GM10266 (cell line): Measurements from ENCODE around the gene PAM.

ENCODE experiments used
- DNase-seq: peaks from one replicate; pipeline ENCODE4 v3.0.0; 2012; ENCODE audit errors: extremely low spot score
- CTCF ChIP-seq: IDR thresholded peaks from 2 replicates; pipeline ENCODE4 v1.5.1; 2012; ENCODE audit warnings: mild to moderate bottlenecking, low read depth; ENCODE audit not compliant: control insufficient read depth, insufficient read depth; ENCODE audit errors: missing control alignments

PAM gene

GRCh38 chr5:102866237-102866600 is 111.1 kb downstream of the PAM start:
- no peak for TF ChIP-seq CTCF
- peak; percentile 24 for DNase-seq

DNA sequence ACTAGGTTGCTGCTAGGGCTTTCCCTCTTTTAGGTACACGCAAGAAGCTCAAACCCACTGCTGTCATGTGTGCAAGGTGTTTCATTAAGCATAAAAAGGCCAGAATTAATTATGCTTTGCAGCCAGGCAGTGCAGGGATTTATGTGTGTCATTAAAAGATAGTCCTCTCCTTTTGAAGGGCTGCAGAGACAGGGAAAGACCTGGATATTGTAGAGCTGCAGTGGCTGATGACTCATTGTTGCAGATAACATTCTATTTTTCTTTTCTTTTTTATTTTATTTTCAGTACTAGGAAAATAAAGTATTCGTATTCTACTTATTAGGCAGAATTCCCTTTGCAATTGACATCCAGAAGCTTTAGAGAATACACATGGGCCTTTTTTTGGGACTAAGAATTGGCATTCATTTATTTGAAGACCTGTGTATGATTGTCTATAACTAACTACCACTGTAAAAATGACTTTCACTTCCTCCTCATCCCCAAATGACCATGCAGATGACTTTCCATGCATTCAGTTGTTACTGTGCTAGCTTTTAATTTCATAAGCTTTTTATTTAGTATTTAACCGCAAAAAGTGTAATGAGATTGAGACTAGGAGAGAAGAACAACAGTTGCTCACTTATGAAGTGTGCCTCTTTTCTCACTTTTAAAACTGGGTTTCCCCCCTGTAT is 113.0 kb downstream of the PAM start:
- no peak for DNase-seq
- TF ChIP-seq CTCF: no peak

DNA sequence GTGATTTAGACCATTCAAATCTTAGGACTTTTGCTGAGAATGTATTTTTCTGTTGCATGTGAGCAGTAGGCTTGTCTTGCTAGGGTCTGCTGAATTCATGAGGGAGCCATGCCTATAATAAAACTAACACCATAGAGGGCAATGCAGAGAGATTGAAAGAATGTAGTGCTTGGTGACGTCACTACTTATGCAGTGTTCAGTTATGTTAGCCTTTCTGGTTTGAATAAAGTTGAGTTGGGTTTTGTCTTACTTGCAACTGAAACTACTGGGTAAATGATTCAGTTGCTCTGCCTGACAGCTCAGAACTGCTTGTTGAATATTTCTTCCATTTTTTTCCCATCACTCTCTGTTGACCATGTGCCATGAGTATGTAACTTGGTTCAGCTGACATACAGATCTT is 114.1 kb downstream of the PAM start:
- no peak for DNase-seq
- TF ChIP-seq CTCF: no peak

GRCh38 chr5:102873379-102873932 is 118.4 kb downstream of the PAM start:
- DNase-seq: no peak
- no peak for TF ChIP-seq CTCF

- DNase-seq: no peak
- TF ChIP-seq CTCF: no peak
Measured at GRCh38 chr5:102874054-102874453, 118.9 kb downstream of the PAM start.

DNA sequence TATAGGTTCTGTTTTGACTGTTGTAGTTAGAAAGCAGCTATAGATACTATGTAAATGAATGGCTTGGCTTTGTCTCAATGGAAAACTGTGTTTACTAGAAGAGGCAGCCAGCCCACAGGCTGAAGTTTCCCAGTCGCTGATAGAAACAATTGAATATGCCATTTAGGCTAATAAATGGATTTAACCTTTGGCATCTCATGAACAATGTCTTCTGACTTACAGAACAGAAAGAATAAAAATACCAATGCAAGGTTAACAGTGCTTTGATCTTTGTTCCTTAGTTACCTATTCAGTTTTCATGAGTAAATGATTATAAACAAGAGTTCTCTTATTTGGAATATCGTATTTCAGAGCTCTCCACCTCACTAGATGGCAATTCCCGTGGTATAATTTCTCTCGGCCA is 120.6 kb downstream of the PAM start:
- DNase-seq: no peak
- TF ChIP-seq CTCF: no peak

DNA sequence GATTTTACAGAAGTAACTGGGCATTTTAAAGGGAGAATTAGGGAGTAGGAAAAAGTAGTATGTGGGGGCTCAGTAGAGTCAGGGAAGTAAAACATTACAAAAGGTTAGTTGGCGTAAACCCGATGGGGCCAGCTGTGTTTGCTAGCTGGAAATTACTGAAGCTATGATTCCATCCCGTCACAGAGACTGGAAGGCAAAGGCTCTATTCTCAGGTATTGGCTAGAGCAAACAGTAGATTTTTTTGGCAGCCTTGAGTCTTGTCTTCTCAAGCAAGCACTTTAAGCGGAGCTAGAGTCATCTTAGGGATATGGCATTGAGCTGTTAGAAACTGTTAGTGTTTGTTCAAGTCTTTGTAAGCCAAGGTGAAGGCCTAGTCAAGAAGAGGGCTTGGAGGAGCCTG is 121.5 kb downstream of the PAM start:
- no peak for TF ChIP-seq CTCF
- DNase-seq: no peak
